Epidermal melanocyte (primary cell): ENCODE results near the gene SMC3.
"Not testable (repeated sequence)": the region's sequence is repeated elsewhere in the genome, so short reads cannot be mapped to it uniquely, and the experiment has no call there.

ENCODE experiments used
- DNase-seq: peaks from one replicate; pipeline ENCODE4 v3.0.0; 2011; ENCODE audit warnings: low spot score; ENCODE audit not compliant: insufficient read length

Gene SMC3

DNA sequence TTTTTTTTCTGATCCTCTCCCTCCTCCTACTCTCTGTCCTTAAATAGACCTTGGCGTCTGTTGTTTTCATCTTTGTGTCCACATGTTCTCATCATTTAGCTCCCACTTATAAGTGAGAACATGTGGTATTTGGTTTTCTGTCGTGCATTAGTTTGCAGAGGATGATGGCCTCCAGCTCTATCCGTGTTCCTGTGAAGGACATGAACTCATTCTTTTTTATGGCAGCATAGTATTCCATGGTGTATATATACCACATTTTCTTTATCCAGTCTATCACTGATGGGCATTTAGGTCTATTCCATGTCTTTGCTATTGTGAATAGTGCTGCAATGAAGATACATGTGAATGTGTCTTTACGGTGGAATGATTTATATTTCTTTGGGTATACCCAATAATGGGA, 55.8 kb downstream of the SMC3 start:
- not testable (repeated sequence) for DNase-seq

DNA sequence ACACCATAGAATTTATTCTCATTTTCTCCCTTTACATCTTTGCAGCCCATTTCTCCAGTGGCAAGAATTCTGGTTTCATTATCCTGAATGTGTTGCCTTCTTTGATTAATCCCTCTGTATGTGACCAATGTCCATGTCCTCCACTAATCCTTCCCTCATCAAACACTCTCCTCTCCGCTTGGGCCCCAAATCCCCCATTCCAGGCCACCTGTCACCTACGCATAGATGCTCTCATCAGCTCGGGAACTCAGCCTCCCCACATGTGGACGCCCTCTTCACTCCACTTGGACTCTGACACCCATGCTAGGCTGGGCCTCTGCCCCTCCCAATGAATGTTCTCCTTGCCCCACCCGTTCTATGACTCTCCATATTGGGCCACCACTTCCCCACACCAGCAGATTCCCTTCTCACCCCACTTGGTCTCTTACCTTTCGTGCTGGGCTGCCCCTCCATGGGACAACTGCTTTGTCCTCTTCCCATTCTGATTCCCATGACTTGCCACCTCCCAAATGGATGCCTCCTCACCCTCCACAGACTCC, 57.9 kb downstream of the SMC3 start:
- no peak for DNase-seq

DNA sequence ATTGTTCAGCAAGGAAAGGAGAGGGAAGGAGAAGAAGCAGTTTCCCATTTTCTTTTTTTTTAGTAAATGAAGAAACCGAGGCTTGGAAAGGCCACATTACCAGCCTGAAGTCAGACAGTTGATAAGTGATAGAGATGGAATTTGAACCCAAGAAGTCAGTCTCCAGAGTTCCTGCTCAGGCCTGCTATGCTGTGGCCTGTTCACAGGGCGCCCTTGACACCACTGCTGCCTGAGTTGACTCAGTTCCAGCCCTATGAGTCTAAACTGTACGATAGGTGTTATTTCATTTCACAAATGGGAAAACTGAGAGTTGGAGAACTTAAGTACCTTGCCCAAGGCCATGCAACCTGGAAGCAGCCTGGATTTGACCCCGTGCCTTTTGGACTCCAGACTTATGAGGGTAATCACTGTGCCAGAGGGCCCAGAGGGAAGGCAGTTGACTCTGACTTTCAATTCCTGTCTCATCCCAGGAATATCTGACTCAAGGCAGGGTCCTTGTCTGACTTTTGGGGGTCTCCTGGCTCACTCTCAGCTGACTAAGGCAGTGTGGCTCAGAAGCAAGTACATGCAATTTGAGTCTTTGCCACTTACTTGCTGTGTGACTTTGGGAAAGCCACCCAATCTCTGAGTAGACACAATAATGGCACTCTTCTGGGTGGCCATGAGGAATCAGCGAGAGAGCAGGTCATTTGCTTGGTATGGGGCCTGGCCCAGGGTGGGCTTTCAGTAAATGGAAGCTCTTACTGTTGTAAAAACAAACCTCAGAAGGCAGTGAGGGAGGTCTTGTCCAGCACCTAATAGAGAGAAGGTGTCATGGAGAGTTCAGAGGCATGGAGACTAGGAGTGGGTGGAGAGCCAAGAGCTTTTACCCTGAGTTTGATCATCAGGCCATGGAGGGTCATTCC, 58.7 kb downstream of the SMC3 start:
- DNase-seq = no peak

DNA sequence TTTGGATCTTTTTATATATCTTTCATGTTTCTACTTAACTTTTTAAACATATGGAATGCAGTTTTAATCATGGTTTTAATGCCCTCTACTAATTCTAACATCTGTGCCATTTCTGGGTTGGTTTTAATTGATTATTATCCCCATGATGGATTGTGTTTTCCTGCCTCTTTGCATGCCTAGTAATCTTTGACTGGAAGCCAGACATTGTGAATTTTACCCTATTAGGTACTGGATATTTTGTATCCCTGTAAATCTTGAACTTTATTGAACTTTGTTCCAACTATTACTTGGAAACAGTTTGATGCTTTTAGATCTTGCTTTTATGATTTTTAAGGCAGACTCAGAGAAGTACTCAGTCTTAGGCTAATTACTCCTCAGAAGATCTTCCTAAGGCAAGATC, 60.7 kb downstream of the SMC3 start:
- no peak for DNase-seq

DNA sequence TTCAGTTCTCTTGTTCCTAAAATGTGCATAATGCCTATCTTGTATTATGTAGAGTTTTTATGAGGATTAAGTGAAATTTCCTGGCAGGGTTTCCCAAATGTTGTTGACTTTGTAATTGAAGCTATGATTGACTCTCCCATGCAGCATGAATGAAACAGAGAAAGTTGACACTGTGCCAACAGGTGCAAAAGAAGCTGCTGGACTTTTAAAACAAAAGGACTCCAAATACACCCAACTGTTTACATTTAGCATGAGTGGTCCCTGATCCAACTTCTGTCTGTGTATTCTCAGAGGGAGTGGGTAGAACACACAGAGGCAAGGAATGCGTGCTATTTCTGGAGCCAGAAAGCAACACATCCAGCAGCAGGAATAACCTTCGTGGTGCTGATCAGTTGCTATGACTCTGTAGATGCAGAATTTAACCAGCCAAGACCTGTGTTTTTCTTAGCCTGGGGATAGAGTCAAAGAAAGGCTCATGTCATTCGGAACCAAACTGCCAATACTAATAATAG, 62.2 kb downstream of the SMC3 start:
- no peak for DNase-seq

DNA sequence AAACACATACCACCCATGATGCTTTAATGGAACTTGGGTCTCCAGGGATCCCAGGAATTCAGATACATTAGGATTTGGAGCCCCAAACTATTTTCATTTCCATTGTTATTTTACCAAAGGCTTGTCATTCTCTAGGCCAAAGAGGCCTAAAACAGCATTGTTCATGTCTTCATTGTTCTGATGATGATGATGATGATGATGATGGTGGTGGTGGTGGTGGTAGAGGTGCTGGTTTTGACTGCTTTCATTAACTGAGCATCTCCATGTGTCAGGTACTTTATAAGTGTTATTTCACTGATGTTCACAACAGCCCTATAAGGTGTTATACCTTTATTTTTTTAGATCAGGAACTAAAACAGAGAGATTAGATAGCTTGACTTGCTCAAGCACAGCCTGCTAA, 64.4 kb downstream of the SMC3 start:
- DNase-seq = no peak

DNA sequence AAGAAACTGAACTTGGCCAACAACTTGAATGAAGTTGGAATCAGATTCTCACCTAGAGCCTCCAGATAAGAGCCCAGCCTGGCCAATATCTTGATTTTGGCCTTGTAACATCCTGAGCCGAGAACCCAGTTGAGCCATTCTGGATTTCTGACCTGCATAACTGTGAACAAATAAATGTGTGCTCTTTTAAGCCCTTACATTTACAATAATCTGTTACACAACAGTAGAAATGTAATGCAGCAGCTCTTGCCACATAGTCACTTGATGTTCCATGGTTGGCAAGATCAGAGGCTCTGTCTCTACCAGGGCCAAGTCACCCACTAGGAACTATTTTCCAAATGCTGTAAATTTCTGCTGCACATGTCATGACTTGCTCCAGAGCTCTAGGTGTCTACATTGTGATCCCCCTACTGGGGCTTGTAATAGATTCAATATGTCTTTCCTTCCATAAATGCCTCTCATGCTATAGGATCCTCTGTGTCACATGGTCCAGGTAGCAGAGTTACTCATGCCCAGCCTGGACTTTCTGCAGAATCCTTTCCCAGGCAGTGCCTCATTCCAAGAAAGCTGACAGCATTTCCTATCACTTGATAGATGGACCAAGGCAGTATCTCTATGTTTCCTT, 65.2 kb downstream of the SMC3 start:
- DNase-seq = no peak

DNA sequence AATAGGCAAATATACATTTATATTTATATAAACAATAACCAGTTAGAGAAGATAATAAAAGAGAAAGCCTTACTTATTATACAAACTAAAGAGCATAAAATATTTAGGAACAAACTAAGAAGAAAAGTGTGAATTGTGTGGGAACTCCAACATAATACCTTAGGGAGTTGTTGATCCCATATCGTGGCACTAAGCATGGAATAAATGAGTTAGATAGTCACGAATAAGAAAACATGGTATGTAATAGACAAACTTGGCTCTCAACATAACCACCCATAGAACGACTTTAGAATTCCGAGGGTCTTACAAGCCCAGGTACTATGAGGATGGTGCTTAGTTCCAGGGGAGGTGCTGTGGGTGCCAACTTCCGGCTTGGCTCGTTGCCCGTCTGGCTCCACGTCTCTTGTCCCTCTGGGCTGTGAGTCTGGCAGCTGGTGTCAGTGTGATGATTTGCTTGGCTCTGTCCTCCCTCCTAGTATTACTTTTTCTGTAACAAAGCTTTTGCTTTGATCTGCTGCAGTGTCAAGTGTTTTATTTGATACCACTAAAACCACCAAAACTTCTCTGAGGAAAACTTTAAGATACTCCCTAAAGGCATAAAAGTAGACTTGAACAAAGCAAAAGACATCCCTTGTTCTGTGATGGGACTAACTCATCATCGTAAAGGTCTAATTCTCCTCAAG, 67.2 kb downstream of the SMC3 start:
- no peak for DNase-seq

DNA sequence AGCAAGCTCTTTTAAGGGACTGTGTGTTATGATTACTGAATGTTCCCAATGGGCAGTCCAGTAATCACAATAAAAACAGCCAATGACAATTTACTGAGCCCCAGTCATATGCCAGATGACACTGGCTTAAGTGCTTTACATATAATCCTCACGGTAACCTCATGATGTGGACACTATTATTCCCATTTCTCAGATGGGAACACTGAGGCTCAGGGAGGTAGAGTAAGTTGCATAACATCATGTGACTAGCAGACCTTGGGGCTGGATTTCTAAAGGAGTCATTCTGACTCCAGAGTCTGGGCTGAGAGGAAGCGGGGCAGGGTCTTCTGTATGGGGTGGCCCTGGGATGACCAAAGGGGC, 69.1 kb downstream of the SMC3 start:
- no peak for DNase-seq

DNA sequence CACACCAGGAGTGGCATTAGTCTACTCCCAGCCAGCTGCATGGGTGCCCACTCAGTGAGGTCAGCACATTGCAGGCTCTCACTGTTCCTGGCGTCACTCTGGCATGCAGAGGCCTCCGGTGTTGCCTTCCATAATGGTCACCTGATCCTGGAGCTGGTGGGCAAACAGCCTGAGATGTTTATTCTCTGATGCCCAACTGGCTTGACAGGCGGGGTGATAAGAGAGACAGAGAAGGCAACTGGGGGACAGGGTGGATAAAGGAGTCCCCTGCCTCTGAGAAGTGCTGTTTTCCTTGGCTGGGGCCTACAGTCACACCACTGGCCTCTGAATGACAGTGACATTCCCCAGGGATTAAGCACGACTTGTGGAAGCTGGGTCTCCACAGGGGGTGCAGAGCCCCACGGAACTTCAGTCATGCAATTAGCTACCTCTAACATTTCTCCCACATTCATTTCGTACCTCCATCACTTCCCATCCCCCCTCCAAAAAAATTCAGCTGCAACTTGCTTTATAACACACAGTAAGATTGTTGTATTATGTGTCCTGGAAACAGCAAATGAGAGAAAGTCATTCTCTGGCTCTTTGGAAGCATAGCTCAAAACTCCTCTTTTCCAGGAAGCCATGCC, 69.5 kb downstream of the SMC3 start:
- DNase-seq = no peak

DNA sequence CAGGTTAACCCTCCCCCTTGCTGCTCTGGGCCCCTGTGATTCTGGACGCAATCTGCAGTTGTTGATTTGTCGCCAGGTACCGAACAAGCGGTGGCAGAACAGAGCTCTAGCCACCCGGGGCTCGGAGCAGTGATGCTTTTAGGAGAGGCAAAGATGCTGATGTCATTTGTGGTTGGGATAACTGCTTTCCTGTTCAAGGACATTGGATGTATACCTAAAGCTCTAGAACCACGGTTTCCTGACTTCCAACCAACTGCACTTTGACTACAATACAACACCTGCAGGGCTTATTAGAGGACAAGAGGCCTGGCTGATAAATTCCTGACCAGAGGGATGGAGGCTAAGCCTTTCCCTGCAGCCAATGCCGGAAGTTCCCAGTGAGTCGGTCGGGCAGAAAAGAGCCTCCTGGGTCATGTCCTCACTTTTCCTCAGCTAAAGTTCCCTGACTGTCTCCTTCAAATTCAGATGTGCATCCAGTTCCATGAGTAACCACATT, 70.1 kb downstream of the SMC3 start:
- no peak for DNase-seq

DNA sequence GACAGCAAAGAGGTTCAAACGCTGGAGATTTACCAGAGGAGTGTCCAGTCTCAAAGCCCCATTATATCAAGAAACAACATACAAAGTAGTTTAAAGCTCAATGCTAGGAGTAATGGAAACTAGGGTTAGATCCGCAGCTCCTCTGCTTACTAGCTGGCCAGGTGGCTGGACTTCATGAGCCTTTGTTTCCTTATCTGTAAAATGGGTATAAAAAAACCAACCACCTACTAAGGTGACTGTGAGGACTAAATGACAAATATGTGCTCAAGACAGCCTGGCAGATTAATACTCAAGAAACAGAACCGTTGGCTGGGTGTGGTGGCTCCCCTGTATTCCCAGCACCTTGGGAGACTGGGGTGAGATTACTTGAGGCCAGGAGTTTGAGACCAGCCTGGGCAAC, 70.8 kb downstream of the SMC3 start:
- DNase-seq = no peak

DNA sequence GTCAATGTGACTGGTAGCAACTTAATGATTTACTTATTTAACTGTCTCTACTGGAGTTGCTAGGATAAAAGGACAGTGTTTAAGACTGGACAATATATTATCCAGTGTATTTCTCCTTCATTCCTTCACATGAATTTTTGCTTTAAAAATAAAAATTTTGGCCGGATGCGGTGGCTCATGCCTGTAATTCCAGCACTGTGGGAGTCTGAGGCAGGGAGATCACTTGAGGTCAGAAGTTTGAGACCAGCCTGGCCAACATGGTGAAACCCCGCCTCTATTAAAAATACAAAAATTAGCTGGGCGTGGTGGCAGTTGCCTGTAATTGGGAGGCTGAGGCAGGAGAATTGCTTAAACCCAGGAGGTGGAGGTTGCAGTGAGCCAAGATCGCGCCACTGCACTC, 71.6 kb downstream of the SMC3 start:
- not testable (repeated sequence) for DNase-seq

DNA sequence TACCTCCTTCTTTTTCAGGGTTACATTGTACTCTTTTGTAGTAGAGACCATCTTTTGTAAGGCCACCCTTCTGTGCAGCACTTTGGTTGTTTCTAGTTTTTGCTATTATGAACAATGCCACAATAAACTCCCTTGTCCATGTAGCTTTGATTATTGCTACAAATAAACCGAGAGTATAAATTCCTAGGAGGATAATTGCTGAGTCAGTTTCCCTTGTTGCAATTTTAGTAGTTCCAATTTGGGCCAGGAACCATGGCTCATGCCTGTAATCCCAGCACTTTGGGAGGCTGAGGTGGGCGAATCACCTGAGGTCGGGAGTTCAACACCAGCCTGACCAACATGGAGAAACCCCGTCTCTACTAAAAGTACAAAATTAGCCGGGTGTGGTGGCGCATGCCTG, 72.4 kb downstream of the SMC3 start:
- not testable (repeated sequence) for DNase-seq

DNA sequence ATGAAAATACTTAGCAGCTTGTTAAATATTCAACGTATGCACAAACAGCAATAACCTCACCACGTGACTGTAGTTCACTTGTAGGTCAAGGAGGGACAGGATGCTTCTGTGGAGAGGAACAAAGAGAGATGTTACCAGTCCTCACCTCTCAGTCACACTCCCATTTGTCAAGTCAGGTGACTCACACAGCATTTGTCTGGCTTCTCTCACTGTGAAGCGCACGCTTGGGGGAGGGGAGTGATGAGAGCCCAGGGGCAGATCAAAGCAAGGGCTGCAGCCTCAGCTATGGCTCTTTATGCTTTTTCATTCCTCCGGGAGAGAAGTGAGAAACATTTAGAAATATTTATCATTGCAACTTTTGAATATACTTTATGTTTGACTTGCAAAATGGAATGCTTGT, 73.8 kb downstream of the SMC3 start:
- no peak for DNase-seq

DNA sequence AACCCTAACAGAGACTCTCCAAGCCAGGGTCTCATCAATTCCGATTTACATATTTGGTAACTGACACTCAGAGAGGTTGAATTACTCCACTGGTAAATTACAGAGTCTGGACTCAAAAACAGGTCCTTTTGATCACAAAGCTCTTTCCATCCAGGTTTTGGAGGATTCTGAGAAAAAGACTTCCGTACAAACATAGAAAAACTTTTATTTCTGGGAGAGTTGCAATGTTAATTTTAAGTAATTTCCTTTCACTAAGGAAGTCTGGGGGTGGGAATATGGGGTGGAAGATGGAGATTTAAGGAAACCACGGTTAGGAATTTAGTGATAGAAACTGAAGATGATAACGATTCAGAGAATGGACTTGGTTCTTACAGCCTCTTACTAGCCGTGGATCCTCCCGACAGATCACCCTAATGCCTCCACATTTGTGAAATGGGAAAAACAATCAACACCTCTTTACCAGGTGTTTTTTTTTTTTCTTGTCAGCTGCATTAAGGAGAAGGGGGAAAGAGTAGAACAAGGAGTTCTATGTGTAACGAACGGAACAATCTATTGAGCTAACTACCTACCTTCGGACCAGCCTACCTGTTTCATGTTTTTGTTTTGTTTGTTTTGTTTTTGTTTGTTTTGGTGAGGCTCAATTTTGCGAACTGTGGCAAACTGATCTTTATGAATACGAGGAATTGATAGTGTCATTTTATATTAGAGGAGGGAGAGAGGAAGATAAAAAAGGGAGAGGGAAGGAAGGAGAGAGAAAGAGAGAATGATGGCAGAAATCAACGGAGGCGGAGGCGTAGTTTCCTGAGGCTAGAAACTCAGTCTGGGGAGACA, 74.9 kb downstream of the SMC3 start:
- no peak for DNase-seq

DNA sequence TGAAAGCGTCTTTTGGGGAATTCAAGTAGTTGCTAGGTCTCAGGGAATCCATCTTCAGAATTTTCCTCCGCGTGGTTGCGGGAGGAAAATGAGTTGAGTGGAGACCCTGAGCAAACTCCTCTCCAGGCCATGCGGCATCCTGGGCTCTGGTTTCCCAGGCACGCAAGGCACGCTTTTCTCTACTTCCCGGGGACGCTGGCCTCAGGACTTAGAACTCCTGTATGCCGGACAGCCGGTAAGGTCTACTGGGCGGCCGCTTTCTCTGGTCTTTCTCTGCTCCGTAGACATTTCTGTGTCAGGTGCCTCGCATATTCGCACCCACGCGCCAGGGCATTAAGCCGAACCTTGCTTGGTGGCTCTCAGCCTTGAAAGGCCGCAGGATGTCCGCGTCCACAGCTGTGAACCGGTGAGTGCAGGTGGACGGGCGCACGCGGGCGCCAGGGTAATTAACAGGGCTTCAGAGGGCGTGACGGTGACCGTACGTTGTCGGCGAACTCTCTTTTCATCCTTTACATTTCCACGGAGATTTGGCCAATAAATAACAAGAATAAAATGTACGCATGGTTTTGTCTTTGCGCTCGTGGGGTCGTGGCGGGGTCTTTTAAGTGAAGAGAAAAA, 75.6 kb downstream of the SMC3 start:
- no peak for DNase-seq

DNA sequence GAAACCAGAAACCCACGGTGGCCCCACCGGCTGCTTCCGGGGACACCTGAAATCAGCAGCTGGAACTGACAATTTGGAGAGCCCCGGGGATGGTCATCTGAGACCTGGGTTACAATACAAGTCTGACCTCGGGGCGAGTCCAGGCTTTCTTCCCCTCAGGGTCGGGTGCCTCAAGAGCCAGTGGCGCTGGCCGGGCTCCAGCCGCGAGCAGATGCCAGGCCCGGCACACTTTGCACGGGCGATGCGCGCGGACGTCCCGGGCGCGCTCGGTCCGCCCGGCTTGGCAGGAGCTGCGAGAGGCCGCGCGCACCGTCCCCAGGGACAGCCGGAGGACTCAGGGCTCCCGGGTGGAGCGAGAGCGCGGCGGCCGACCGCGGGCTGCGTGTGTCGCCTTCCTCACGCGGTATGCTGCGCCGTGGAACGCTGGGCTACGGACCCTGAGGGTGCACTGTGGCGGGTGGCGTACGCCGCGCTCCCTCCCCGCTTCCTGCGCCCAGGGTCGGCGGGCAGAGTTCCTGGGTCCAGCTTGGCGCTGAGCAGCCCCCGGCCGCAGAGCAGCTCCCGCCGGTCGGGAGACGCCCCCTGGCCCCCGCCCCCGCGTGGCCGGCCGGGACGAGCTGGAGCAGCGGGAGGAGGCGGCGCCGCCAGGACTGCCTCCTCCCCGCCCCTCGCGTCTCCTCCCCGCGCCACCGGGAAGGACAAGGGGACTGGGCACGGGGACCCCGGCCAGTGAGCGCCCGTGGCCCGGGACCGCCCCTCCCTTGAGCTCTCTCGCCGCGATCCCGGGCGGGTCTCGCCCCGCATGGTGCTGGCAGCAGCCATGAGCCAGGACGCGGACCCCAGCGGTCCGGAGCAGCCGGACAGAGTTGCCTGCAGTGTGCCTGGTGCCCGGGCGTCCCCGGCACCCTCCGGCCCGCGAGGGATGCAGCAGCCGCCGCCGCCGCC, 76.4 kb downstream of the SMC3 start, which contains the start of gene RBM20:
RBM20 (plus strand) TSS at position 684 of the 945 bp plus-strand sequence; CDS start at position 803, 119 bp downstream.
- no peak for DNase-seq
